Esophagus muscularis mucosa (tissue), 4 donors: ENCODE results near the gene DGLUCY. TPM values are rescaled to one million over a fixed set of nuclear protein-coding genes. Genes with fewer than 3 reads are reported as not detected.
"Not testable (repeated sequence)": the region's sequence is repeated elsewhere in the genome, so short reads cannot be mapped to it uniquely, and the experiment has no call there.

Source experiments
- DNase-seq: peaks from one replicate; pipeline ENCODE4 v3.0.0-alpha.2; 2017; ENCODE audit errors: extremely low spot score
- H3K27ac ChIP-seq, 4 donors: fragments of 200-600 bp; sonication (generic); replicated peaks in 1 of 4; 1 replicate in 3 of 4; 2 replicates in 1 of 4; pipeline ENCODE4 v1.5.1; 2016 to 2019; ENCODE audit warnings: mild to moderate bottlenecking in 1 of 4
- H3K27me3 ChIP-seq, 4 donors: fragments of 200-600 bp; sonication (generic); one replicate each; pipeline versions ENCODE4 v1.5.1 to v1.6.0; 2016 to 2019
- H3K36me3 ChIP-seq, 4 donors: fragments of 200-600 bp; sonication (generic); one replicate each; pipeline ENCODE4 v1.5.1; 2016 to 2019
- H3K4me1 ChIP-seq, 4 donors: fragments of 200-600 bp; sonication (generic); one replicate each; pipeline ENCODE4 v1.5.1; 2016 to 2019
- H3K4me3 ChIP-seq, 4 donors: fragments of 200-600 bp; sonication (generic); 1 replicate in 2 of 4; 2 replicates in 2 of 4; pipeline ENCODE4 v1.5.1; 2016 to 2019; ENCODE audit warnings: mild to moderate bottlenecking in 4 of 4, moderate library complexity in 1 of 4
- H3K9me3 ChIP-seq, 4 donors: fragments of 200-600 bp; sonication (generic); 1 replicate in 3 of 4; 2 replicates in 1 of 4; pipeline ENCODE4 v1.5.1; 2016 to 2019
- CTCF ChIP-seq, 3 experiments: fragments of 200-600 bp in 2 of 3; fragments of 450-650 bp in 1 of 3; sonication (generic) in 2 of 3; IDR thresholded peaks; one replicate each; pipeline ENCODE4 v1.5.1; 2017 to 2019; ENCODE audit warnings: antibody characterized with exemption in 3 of 3, mild to moderate bottlenecking in 2 of 3, moderate library complexity in 1 of 3
- EP300 ChIP-seq: sonication (generic); formaldehyde crosslinking; IDR thresholded peaks from one replicate; pipeline ENCODE4 v1.6.1; 2017; ENCODE audit warnings: antibody characterized with exemption
- POLR2A ChIP-seq: fragments of 450-650 bp; IDR thresholded peaks from one replicate; pipeline ENCODE4 v1.6.1; 2017; ENCODE audit warnings: antibody characterized with exemption, moderate library complexity, mild to moderate bottlenecking, low read depth
- POLR2AphosphoS5 ChIP-seq, 2 donors: sonication (generic); formaldehyde crosslinking; IDR thresholded peaks; one replicate each; pipeline ENCODE4 v1.6.1; 2017; ENCODE audit warnings: antibody characterized with exemption in 2 of 2
- WGBS: methylation state at CpG from one replicate; pipeline ENCODE4 v1.1.5; 2018; 5-methylcytosine and 5-hydroxymethylcytosine counted together
- intact Hi-C: fragments of 100-400 bp; cut with DNase I; formaldehyde crosslinking; loops from one replicate; pipeline ENCODE4 v1.15.1; 2023
- total RNA-seq, 4 donors: library from RNA; depleted of rRNA; stranded (reverse); fragments of >200 nt; gene quantifications; one replicate each; pipeline versions ENCODE4 v1.1.0 to v1.2.1, GENCODE V29; 2016

The DGLUCY gene
- total RNA-seq, 4 donors from 2014 or later, result 47.2 to 88.2 (median 66.5) TPM

- H3K36me3 ChIP-seq, result no peaks in the 10 kb centered on the region
- no peak for DNase-seq
- intact Hi-C loops, result no loop called here
- TF ChIP-seq POLR2A, result no peak
- peak in 1 of 2 donors; percentile 9 for TF ChIP-seq POLR2AphosphoS5 (IDR thresholded peaks at IDR 0.05)
- no peak overlapping the region for H3K4me3 ChIP-seq
- H3K4me1 ChIP-seq, result peaks cover 4 to 36% (median 29%) of the 10 kb centered on the region in 4 donors
- 99% methylated on average over 5 of the region's 5 CpGs for WGBS
- no peak overlapping the region for H3K27ac ChIP-seq
- peaks cover 0 to 5% (median 0%) of the 10 kb centered on the region in 4 donors for H3K9me3 ChIP-seq
- H3K27me3 ChIP-seq, result no peaks in the 10 kb centered on the region
Observed at GRCh38 chr14:91261115-91261514, 147.2 kb downstream of the DGLUCY start.

GRCh38 chr14:91261986-91262549 is 148.2 kb downstream of the DGLUCY start:
- Histone ChIP-seq H3K9me3 (peaks cover 0 to 5% (median 0%) of the 10 kb centered on the region in 4 donors), H3K4me3 (no peak overlapping the region), H3K36me3 (no peaks in the 10 kb centered on the region), H3K4me1 (peaks cover 4 to 26% (median 20%) of the 10 kb centered on the region in 4 donors), H3K27ac (no peak overlapping the region), H3K27me3 (no peaks in the 10 kb centered on the region)
- no peak for DNase-seq
- TF ChIP-seq EP300, result no peak
- TF ChIP-seq POLR2AphosphoS5 (IDR thresholded peaks at IDR 0.05), result no peak
- TF ChIP-seq CTCF (IDR thresholded peaks at IDR 0.05), result no peak
- no peak for TF ChIP-seq POLR2A
- WGBS, result 91% methylated on average over 11 of the region's 11 CpGs
- intact Hi-C loops, result no loop called here

GRCh38 chr14:91263329-91263728 is 149.5 kb downstream of the DGLUCY start:
- Histone ChIP-seq H3K36me3 (no peaks in the 10 kb centered on the region), H3K27ac (no peak overlapping the region), H3K4me1 (peaks cover 4 to 16% (median 12%) of the 10 kb centered on the region in 4 donors), H3K4me3 (no peak overlapping the region), H3K27me3 (no peaks in the 10 kb centered on the region), H3K9me3 (peaks cover 0 to 5% (median 0%) of the 10 kb centered on the region in 4 donors)
- WGBS, result 93% methylated on average over 2 of the region's 2 CpGs
- intact Hi-C loops, result no loop called here
- DNase-seq, result no peak
- TF ChIP-seq POLR2AphosphoS5 (IDR thresholded peaks at IDR 0.05) (no peak), POLR2A (no peak), CTCF (IDR thresholded peaks at IDR 0.05) (no peak), EP300 (no peak)

- DNase-seq, result no peak
- WGBS, result 59% methylated on average over 13 of the region's 69 CpGs
- Histone ChIP-seq H3K9me3 (peaks cover 0 to 5% (median 0%) of the 10 kb centered on the region in 4 donors), H3K27ac (peak overlapping the region in 1 of 4 donors; percentile 16), H3K4me3 (peak overlapping the region; percentile 51 to 64 (median 53)), H3K4me1 (peaks cover 4 to 23% (median 16%) of the 10 kb centered on the region in 4 donors), H3K27me3 (no peaks in the 10 kb centered on the region), H3K36me3 (no peaks in the 10 kb centered on the region)
- TF ChIP-seq CTCF (IDR thresholded peaks at IDR 0.05) (no peak), POLR2AphosphoS5 (IDR thresholded peaks at IDR 0.05) (no peak), POLR2A (no peak), EP300 (no peak)
- intact Hi-C loops, result no loop called here
Observed at GRCh38 chr14:91264151-91265150, 150.6 kb downstream of the DGLUCY start.

- intact Hi-C loops, result no loop called here
- no peak overlapping the region for H3K27ac ChIP-seq
- DNase-seq, result no peak
- H3K4me1 ChIP-seq, result peaks cover 4 to 31% (median 21%) of the 10 kb centered on the region in 4 donors
- no peak overlapping the region for H3K4me3 ChIP-seq
- 98% methylated on average over 7 of the region's 7 CpGs for WGBS
- no peaks in the 10 kb centered on the region for H3K27me3 ChIP-seq
- peaks cover 0 to 5% (median 0%) of the 10 kb centered on the region in 4 donors for H3K9me3 ChIP-seq
- H3K36me3 ChIP-seq, result no peaks in the 10 kb centered on the region
- TF ChIP-seq POLR2A (no peak), EP300 (no peak), CTCF (IDR thresholded peaks at IDR 0.05) (no peak), POLR2AphosphoS5 (IDR thresholded peaks at IDR 0.05) (no peak)
Observed at GRCh38 chr14:91265404-91265803, 151.5 kb downstream of the DGLUCY start.

- H3K4me3 ChIP-seq, DNase-seq, intact Hi-C loops, H3K27me3 ChIP-seq, H3K27ac ChIP-seq, H3K36me3 ChIP-seq, H3K9me3 ChIP-seq: not testable (repeated sequence)
- 94% methylated on average over 15 of the region's 15 CpGs for WGBS
- H3K4me1 ChIP-seq, result peaks cover 4 to 31% (median 21%) of the 10 kb centered on the region in 4 donors
Observed at GRCh38 chr14:91266276-91266675, 152.4 kb downstream of the DGLUCY start.
